Daoy (cell line): ENCODE measurements around the gene DYRK3. TPM values are rescaled to one million over a fixed set of nuclear protein-coding genes. Genes with fewer than 3 reads are reported as not detected.

Source experiments
- DNase-seq: peaks from one replicate; pipeline ENCODE4 v3.0.0-alpha.2; 2015; ENCODE audit warnings: low read depth
- total RNA-seq: library from RNA; depleted of rRNA; stranded (reverse); fragments of >200 nt; shearing (Covaris generic); gene quantifications from 2 replicates; pipeline ENCODE4 v1.2.3, GENCODE V29; 2014

Gene DYRK3
- total RNA-seq, 1 experiment from 2014 or later, result 16.9 TPM

DNA sequence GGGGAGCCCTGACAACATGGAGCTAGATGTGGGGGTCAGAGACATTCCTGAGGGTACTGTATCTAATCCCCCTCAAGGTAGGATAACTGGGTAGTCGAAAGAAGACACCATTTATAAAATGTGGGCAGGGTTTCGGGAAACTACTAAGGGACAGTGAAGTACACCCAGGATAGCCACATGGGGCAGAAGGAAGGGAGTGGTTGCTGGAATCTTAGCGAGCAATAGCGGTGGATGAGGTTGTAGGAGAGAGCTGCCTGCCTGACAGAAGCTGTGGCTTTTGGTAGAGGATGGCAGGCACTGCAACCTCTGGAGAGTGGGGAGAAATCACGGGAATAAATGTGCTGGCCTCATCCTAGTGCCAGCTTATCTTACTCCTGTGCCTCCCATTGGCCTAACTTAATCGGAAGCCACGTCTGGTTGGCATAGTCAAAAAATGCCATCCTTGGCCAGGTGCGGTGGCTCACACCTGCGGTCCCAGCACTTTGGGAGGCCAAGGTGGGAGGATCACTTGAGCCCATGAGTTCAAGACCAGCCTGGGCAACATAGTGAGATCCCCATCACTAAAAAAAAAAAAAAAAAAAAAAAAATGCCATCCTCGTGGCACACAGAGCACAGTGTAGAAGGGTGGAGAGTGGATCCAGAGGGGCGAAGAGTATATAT, 26.0 kb downstream of the DYRK3 start:
- DNase-seq, result no peak

DNA sequence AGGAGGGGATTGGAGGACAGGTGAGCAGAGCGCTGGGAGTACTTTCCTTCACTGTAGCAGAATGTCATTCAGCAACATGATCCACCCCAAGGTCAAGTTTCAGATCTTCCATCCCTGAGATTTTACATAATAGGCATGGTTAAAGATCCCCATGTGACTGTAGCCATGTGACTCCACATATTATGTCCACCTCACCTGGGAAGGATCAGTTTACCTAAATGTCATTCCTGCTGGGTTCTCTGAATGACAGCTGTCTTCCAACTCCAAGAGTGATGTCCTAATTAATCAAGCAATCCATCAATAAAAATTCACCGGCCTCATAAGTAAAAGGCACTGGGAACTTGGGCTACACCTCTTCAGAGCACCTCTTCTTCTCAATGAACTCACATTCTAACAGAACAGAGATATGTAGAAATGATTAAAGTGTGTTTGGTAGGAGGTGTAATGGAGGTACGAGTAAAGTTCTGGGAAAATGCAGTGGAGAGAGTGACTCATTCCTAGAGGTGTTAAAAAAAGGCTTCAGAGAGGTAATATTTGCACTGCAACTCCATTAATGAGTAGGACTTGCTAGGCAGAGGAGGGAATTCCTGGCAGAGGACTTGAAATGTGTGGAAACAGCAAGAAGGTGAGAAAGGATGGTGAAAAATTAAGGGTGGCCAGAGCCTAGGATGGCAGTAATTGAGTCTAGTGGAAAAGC, 27.2 kb downstream of the DYRK3 start:
- DNase-seq, result no peak

GRCh38 chr1:206663362-206663761, 28.0 kb downstream of the DYRK3 start:
- no peak for DNase-seq

DNA sequence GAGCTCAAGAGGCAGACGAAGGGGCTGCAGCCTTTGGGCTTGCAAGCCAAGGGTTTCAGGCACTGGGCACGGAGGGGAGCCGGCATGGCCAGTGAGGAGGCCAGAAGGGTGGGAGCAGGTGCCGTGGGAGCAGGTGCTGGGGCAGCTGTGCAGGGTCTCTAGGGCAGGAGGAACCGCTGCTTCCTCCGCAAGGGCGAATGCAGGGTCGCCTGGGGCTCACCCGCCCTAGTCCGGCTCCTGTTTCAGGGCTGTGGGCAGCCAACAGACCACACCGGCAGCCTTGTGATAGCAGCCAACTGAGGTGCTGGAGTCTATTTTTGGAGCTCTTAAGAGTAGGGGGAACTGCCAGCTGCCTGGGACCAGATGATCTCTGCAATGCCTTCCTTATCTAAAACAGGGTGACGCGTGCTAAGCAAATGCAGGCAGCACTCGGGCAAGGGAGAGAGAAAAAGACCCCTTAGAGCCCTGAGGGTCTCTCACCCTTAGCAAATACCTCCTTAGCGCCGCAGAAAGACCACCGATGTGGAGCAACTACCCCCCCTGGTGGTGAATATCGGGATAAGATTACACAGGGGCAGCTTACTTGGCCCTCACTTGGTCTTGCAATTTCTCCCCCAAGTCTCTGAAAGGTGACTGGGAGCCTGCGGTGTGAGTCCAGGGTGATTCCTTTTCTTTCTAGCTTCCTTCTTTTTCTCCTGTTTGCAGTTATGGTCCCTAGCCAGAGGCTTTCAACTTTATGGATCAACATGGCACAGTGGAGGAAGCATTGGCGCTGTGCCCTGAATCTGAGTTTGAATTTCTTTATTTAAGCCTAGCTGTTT, 28.7 kb downstream of the DYRK3 start:
- peak; percentile 62 for DNase-seq

DNA sequence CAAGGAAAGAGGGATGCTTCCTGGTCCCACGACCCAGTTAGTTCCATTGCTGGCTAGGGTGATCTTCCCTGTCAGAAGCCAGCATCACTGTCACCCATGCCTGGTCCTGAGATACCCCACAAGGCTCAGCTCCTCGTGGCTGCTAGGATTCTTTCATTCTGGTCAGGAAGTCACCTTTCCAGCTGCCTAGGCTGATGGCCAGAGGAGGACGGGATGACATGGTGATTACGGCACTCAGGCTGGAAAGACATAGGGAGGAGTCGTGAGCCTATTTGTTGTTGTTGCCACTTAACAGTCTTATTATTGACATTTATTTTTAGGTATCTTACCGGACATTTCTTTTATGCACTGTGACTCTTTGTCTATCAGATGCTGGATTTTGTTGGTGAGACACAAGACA, 29.4 kb downstream of the DYRK3 start:
- no peak for DNase-seq

- DNase-seq, result no peak
Measured at GRCh38 chr1:206666031-206666561, 30.8 kb downstream of the DYRK3 start.

GRCh38 chr1:206666954-206667665, 31.8 kb downstream of the DYRK3 start:
- DNase-seq, result no peak

DNA sequence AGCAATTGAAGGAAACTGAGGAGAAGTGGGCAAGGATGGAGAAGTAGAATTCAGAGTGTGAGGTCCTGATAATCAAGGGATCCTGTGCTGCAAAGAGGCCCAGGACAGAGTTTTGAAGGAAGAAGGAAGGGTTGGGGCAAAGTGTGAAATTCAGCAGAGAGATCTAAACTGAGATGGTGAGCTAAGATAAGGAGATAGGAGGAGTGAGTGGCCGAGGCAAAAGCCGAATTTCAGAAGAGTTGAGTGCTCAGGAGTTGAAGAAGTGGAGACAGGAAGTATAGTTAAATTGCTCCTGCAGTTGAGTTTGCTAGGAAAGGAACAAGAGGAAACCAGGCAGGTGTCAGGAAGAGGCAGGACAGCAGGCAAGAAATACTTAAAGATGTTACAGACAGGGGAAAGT, 33.0 kb downstream of the DYRK3 start:
- no peak for DNase-seq

DNA sequence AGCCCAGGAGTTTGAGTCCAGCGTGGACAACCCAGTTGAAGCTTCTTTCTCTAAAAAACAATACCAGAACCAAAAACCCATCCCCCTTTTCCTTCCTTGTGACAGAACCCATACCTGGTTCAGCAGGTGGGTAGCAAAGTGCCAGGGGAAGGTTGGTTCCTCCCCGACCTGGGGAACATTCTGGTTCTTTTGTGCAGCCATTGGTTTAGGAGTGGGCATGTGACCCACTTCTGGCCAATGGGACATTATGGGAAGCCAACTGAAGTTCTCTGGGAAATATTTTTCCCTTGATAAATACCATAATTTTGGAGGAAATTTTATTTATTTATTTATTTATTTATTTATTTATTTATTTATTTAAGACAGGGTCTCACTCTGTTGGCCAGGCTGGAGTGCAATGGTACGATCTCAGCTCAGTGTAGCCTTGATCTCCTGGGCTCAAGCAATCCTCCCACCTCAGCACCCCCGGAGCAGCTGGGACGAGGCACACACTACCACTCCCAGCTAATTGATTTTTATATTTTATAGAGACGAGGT, 33.6 kb downstream of the DYRK3 start:
- no peak for DNase-seq

DNA sequence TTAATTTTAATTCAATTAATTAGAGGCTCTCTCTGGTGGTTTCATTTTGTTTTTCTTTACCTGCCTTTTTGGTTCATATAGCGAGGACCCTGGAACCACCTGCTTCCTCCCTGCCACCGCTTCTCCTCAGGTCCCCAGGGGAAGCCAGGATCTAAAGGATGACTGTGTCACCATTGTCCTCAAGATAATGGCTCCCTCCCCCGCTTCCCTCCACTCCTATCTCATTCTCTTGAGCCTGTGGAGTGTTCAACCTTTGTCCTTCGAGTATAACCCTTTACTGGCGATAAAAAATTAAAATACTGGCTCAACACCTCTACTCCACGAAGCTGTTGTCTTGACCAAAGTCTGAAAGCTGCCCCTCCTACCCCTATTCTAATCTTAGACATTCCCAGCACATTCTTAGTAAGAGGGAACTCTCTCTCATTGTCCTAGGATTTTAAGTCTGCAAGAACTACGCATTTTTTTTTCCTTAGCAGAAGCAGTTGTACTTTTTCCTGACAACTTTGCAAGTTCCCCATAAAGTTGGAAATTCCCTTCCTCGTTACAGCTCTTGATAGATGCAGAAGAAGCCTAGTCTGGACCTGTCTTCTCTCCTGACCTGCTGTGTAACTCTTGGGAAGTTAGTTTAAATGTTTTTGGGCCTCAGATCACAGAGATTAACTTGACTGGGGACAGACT, 36.8 kb downstream of the DYRK3 start:
- DNase-seq, result no peak

- DNase-seq, result no peak
Measured at GRCh38 chr1:206672844-206673758, 37.8 kb downstream of the DYRK3 start.

- no peak for DNase-seq
Measured at GRCh38 chr1:206674236-206674635, 38.9 kb downstream of the DYRK3 start.

- DNase-seq, result peak; percentile 96
Measured at GRCh38 chr1:206674745-206675175, 39.4 kb downstream of the DYRK3 start.

DNA sequence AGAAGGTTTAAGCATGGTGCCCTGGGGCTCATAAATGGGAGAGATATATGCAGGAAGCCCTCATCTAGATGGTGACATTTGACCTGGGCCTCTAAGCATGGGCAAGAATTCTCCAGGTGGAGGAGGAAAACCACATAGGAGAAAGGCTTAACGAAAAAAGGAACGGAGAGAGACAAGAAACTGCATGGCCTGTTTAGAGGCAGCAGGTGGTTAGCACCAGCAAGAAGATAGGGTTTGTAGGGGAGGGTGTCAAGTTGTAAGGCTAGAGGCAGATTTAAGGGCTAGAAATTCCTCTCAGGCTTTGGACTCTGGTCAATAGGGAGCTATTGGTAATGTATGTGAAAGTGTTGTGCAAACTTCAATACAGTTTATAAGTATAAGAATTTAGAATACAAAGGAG, 41.2 kb downstream of the DYRK3 start:
- DNase-seq, result no peak

DNA sequence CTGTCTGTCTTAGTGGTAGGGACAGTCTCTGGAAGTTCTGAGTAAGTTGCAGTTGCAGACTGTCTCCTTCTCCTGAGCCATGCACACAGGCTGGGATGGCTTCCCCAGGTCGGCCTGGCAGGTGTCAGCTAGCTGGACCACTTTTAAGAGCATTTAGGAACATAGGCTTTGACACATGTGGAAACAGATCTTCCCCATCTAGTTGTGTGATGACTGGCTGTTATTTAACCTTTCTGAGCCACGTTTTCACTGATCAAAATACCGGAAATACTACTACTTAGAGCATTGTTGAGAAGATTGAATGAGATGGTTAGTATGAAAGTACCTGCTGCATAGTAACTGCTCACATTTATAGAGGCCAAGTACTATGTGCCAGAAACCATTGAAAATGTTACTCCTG, 43.2 kb downstream of the DYRK3 start:
- DNase-seq, result no peak

- DNase-seq, result no peak
Measured at GRCh38 chr1:206679738-206680211, 44.4 kb downstream of the DYRK3 start.

DNA sequence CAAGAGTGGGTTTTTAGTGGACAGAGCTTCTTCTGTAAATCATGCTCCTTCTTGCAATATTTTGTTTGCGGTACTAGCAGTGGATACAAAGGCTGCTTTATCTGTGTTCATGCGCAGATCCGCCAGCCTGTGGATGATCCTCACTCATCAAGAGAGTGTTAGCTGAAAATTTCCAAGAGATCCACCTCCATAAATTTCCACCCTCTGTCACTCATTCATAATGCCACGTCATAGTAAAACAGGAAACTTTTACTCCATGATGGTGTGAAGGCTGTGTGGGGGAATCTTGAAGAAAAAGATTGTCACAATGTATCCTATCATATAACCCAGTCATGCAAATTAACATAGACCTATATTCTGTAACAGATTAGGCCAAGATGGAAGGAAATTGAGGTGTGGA, 44.9 kb downstream of the DYRK3 start:
- DNase-seq, result no peak

- no peak for DNase-seq
Measured at GRCh38 chr1:206681359-206681758, 46.0 kb downstream of the DYRK3 start.

DNA sequence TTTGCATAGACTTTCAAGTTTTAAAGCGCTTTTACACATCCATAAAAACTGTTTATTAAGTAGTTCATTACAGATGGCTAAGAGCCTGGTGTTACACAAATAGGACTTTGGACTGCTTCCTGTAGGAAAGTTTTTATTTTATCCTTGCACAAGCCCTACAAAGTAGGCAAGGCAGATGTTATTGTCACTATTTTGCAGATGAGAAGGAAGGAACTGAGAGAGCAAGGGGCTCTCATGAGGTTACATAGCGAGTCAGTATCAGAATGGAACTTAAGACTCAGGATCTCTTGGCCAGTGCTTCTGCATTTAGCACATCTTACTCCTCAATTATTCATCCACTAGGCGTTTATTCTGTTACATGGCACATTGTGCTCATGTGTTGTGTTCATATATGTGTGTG, 46.8 kb downstream of the DYRK3 start:
- no peak for DNase-seq

DNA sequence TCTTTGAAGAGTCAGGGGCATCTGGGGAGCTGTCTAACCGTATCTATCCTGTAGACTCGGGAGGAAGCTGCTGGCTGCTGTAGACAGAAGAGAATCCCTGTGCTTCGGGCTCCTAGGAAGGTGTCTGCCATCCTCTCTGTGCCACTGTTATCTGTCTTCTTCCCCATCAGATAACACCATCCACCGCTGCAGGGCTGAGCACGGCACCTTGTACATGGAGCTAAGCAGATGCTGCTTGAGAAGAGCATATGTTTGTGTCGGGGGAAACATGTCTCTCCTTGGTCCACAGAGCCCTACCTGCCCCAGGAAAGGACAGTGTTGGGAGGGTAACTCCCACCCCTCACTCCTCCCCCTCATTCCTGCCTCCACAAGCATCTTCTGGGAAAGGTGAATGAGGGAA, 48.0 kb downstream of the DYRK3 start:
- no peak for DNase-seq
